Activated B cell treated with CpG ODN at 0.5 μM for 24 hours (primary cell): Measurements from ENCODE around the gene ERAP2. TPM values are rescaled to one million over a fixed set of nuclear protein-coding genes. Genes with fewer than 3 reads are reported as not detected.

Source experiments
- ATAC-seq: fragments of 200-7000 bp; cut with Tn5 transposase; one replicate; pipeline ENCODE4 v1.10.0; 2021; ENCODE audit warnings: low read depth, mild to moderate bottlenecking, moderate library complexity
- CTCF ChIA-PET: fragments of 350-600 bp; sonication (Branson Sonifier 250); formaldehyde crosslinking; loops from one replicate; lab custom pipeline; 2021; ENCODE audit warnings: antibody characterized with exemption; lab: Charles Lee
- POLR2A ChIA-PET: fragments of 350-600 bp; sonication (Branson Sonifier 250); formaldehyde crosslinking; loops from one replicate; lab custom pipeline; 2021; ENCODE audit warnings: antibody characterized with exemption; lab: Charles Lee
- DNase-seq: peaks from one replicate; pipeline ENCODE4 v3.0.0; 2022
- H3K27ac Mint-ChIP-seq: one replicate; pipeline ENCODE4 v1.8.0; 2020; ENCODE audit warnings: mixed read lengths
- H3K27me3 Mint-ChIP-seq: one replicate; pipeline ENCODE4 v1.8.0; 2021; ENCODE audit warnings: mixed read lengths
- H3K36me3 Mint-ChIP-seq: one replicate; pipeline ENCODE4 v1.8.0; 2021; ENCODE audit warnings: low read depth, mixed read lengths
- H3K4me1 Mint-ChIP-seq: one replicate; pipeline ENCODE4 v1.8.0; 2021; ENCODE audit warnings: mixed read lengths
- H3K4me3 Mint-ChIP-seq: one replicate; pipeline ENCODE4 v1.8.0; 2020; ENCODE audit warnings: mild to moderate bottlenecking, mixed read lengths
- H3K9me3 Mint-ChIP-seq: one replicate; pipeline ENCODE4 v1.8.0; 2020; ENCODE audit warnings: mixed read lengths
- CTCF ChIP-seq: fragments of 200-600 bp; IDR thresholded peaks from one replicate; pipeline ENCODE4 v1.8.0; 2022; ENCODE audit warnings: antibody characterized with exemption, mild to moderate bottlenecking
- intact Hi-C: fragments of 100-400 bp; cut with micrococcal nuclease; formaldehyde crosslinking; loops from one replicate; pipeline ENCODE4 v1.15.1; 2024
- total RNA-seq: library from RNA; stranded (reverse); gene quantifications from 2 replicates; pipeline ENCODE4 v1.2.3, GENCODE V29; 2022

The ERAP2 gene
- total RNA-seq, 1 donor from 2014 or later = 80.9 TPM

- DNase-seq (no peak), ATAC-seq (peak; percentile 82)
- Mint-ChIP-seq H3K4me3 (peak overlapping the region; percentile 54), H3K27ac (peak overlapping the region; percentile 78), H3K9me3 (no peaks in the 10 kb centered on the region), H3K27me3 (no peaks in the 10 kb centered on the region), H3K36me3 (no peaks in the 10 kb centered on the region), H3K4me1 (peaks cover 47% of the 10 kb centered on the region)
- intact Hi-C loops = loop anchor here (1.0 kb wide), 9 partner anchors 33 to 315 kb away; partner anchors contain the start of genes LIX1 and RIOK2
- ChIA-PET POLR2A (interaction anchor here (0.7 to 4.7 kb wide), 15 partner anchors 13 to 294 kb away, joined by 3 to 94 read pairs (median 9); partner anchors contain the start of genes ERAP1 and LNPEP), CTCF (interaction anchor here (0.7 to 6.7 kb wide), 57 partner anchors 9 to 312 kb away, joined by 3 to 126 read pairs (median 5); partner anchors contain the start of genes ERAP1, LIX1 and LNPEP)
- TF ChIP-seq CTCF = peak; percentile 43
Measured at GRCh38 chr5:96868603-96869371, 7.5 kb upstream of the ERAP2 start.

GRCh38 chr5:96869372-96869641, 7.0 kb upstream of the ERAP2 start:
- peak overlapping the region; percentile 54 for H3K4me3 Mint-ChIP-seq
- no peaks in the 10 kb centered on the region for H3K36me3 Mint-ChIP-seq
- H3K9me3 Mint-ChIP-seq = no peaks in the 10 kb centered on the region
- intact Hi-C loops = loop anchor here (1.0 kb wide), 9 partner anchors 32 to 314 kb away; partner anchors contain the start of genes LIX1 and RIOK2
- TF ChIP-seq CTCF = no peak
- ChIA-PET CTCF (interaction anchor here (0.7 to 6.7 kb wide), 57 partner anchors 9 to 311 kb away, joined by 3 to 126 read pairs (median 5); partner anchors contain the start of genes ERAP1, LIX1 and LNPEP), POLR2A (interaction anchor here (0.7 to 4.7 kb wide), 15 partner anchors 12 to 293 kb away, joined by 3 to 94 read pairs (median 9); partner anchors contain the start of genes ERAP1 and LNPEP)
- no peak for DNase-seq
- ATAC-seq = no peak
- H3K27me3 Mint-ChIP-seq = no peaks in the 10 kb centered on the region
- peak overlapping the region; percentile 78 for H3K27ac Mint-ChIP-seq
- peaks cover 51% of the 10 kb centered on the region for H3K4me1 Mint-ChIP-seq

GRCh38 chr5:96870094-96871026, 5.9 kb upstream of the ERAP2 start:
- intact Hi-C loops = loop anchor here (1.0 to 5.0 kb wide), 6 partner anchors 10 to 1902 kb away; partner anchors contain the start of genes CAST and RGMB
- no peak for DNase-seq
- peak overlapping the region; percentile 54 for H3K4me3 Mint-ChIP-seq

GRCh38 chr5:96871027-96871399, 5.3 kb upstream of the ERAP2 start:
- DNase-seq = no peak
- ChIA-PET POLR2A (interaction anchor here (1.0 to 4.7 kb wide), 10 partner anchors 11 to 66 kb away, joined by 3 to 94 read pairs (median 18); partner anchors contain the start of genes ERAP1 and LNPEP), CTCF (interaction anchor here (0.9 to 5.5 kb wide), 7 partner anchors 24 to 270 kb away, joined by 3 to 66 read pairs (median 6); partner anchors contain the start of genes ERAP1, LIX1 and LNPEP)
- Mint-ChIP-seq H3K27me3 (no peaks in the 10 kb centered on the region), H3K4me3 (peak overlapping the region; percentile 54), H3K9me3 (no peaks in the 10 kb centered on the region), H3K27ac (peak overlapping the region; percentile 78), H3K36me3 (no peaks in the 10 kb centered on the region), H3K4me1 (peaks cover 66% of the 10 kb centered on the region)
- TF ChIP-seq CTCF = no peak
- intact Hi-C loops = loop anchor here (5.0 kb wide), 2 partner anchors 209 to 1901 kb away; partner anchors contain the start of genes CAST and RGMB
- ATAC-seq = no peak

More at GRCh38 chr5:96870094-96871026, 5.9 kb upstream of the ERAP2 start:
- POLR2A ChIA-PET = interaction anchor here (0.6 to 4.7 kb wide), 16 partner anchors 11 to 127 kb away, joined by 3 to 94 read pairs (median 10); partner anchors contain the start of genes ERAP1 and LNPEP
- no peak for TF ChIP-seq CTCF
- no peaks in the 10 kb centered on the region for H3K36me3 Mint-ChIP-seq
- H3K27me3 Mint-ChIP-seq = no peaks in the 10 kb centered on the region
- no peaks in the 10 kb centered on the region for H3K9me3 Mint-ChIP-seq
- CTCF ChIA-PET = interaction anchor here (0.9 to 6.7 kb wide), 25 partner anchors 8 to 293 kb away, joined by 3 to 126 read pairs (median 11); partner anchors contain the start of genes ERAP1, LIX1 and LNPEP
- peaks cover 60% of the 10 kb centered on the region for H3K4me1 Mint-ChIP-seq
- ATAC-seq = peak; percentile 83
- H3K27ac Mint-ChIP-seq = peak overlapping the region; percentile 78
